Smooth muscle cell (in vitro differentiated cells): ENCODE measurements around the gene THSD1. TPM values are rescaled to one million over a fixed set of nuclear protein-coding genes. Genes with fewer than 3 reads are reported as not detected.
"Not testable (repeated sequence)": the region's sequence is repeated elsewhere in the genome, so short reads cannot be mapped to it uniquely, and the experiment has no call there.

ENCODE experiments used
- DNase-seq: peaks from one replicate; lab custom pipeline; 2025; ENCODE audit not compliant: unreplicated experiment; lab: John Stamatoyannopoulos, UW
- H2AFZ ChIP-seq: fragments of 200-600 bp; sonication (generic); 2 replicates; pipeline ENCODE4 v1.6.0; 2016; ENCODE audit warnings: antibody characterized with exemption, low read depth, mild to moderate bottlenecking
- H3F3A ChIP-seq: fragments of 200-600 bp; sonication (generic); 2 replicates; pipeline ENCODE4 v1.6.0; 2017; ENCODE audit warnings: antibody characterized with exemption, low read depth
- H3K27ac ChIP-seq: fragments of 200-600 bp; sonication (generic); 2 replicates; pipeline ENCODE4 v1.5.1; 2016; ENCODE audit warnings: low read depth, mild to moderate bottlenecking
- H3K27me3 ChIP-seq: fragments of 200-600 bp; sonication (generic); 2 replicates; pipeline ENCODE4 v1.6.1; 2016; ENCODE audit warnings: low read depth, mild to moderate bottlenecking
- H3K36me3 ChIP-seq: fragments of 200-600 bp; sonication (generic); 2 replicates; pipeline ENCODE4 v1.5.1; 2016; ENCODE audit warnings: low read depth
- H3K4me1 ChIP-seq: fragments of 200-600 bp; sonication (generic); 2 replicates; pipeline ENCODE4 v1.5.1; 2016; ENCODE audit warnings: low read depth
- H3K4me2 ChIP-seq: fragments of 200-600 bp; sonication (generic); 2 replicates; pipeline ENCODE4 v1.6.0; 2016; ENCODE audit warnings: mild to moderate bottlenecking
- H3K4me3 ChIP-seq: fragments of 200-600 bp; sonication (generic); 2 replicates; pipeline ENCODE4 v1.5.1; 2016; ENCODE audit warnings: mild to moderate bottlenecking
- H3K79me2 ChIP-seq: fragments of 200-600 bp; sonication (generic); 2 replicates; pipeline ENCODE4 v1.6.0; 2016; ENCODE audit warnings: low read depth, mild to moderate bottlenecking
- H3K9ac ChIP-seq: fragments of 200-600 bp; sonication (generic); 2 replicates; pipeline ENCODE4 v1.6.0; 2016; ENCODE audit warnings: low read depth
- H3K9me3 ChIP-seq: fragments of 200-600 bp; sonication (generic); replicated peaks from 2 replicates; pipeline ENCODE4 v1.5.1; 2016; ENCODE audit warnings: low read depth
- H4K20me1 ChIP-seq: fragments of 200-600 bp; sonication (generic); 2 replicates; pipeline ENCODE4 v1.6.0; 2016; ENCODE audit warnings: low read depth
- CTCF ChIP-seq: fragments of 200-600 bp; sonication (generic); IDR thresholded peaks from 2 replicates; pipeline ENCODE4 v1.5.1; 2017; ENCODE audit warnings: borderline replicate concordance, mild to moderate bottlenecking, antibody characterized with exemption; ENCODE audit not compliant: insufficient read depth, poor library complexity, severe bottlenecking
- WGBS: methylation state at CpG from one replicate; pipeline ENCODE4 v1.1.7; 2016; ENCODE audit warnings: low lambda C conversion rate; 5-methylcytosine and 5-hydroxymethylcytosine counted together
- polyA plus RNA-seq: library from polyadenylated mRNA; unstranded; fragments of >200 nt; fragmentation: Nextera tagmentation; extraction: Ambion mirVana; gene quantifications from 2 replicates; pipeline ENCODE4 v1.2.1, GENCODE V29; 2016
- total RNA-seq: library from RNA; depleted of rRNA; stranded (reverse); fragments of >200 nt; gene quantifications from 2 replicates; pipeline ENCODE4 v1.2.3, GENCODE V29; 2014

Gene THSD1
- total and polyA plus RNA-seq, 2 experiments from 2014 or later: 0.08 to 0.67 TPM

- Histone ChIP-seq H3K9me3 (no peaks in the 10 kb centered on the region), H3K4me3 (no peak overlapping the region), H4K20me1 (no peaks in the 10 kb centered on the region), H3K27me3 (no peaks in the 10 kb centered on the region), H3K27ac (no peak overlapping the region), H2AFZ (no peak overlapping the region), H3K79me2 (no peaks in the 10 kb centered on the region), H3K9ac (no peak overlapping the region), H3F3A (no peaks in the 10 kb centered on the region), H3K4me1 (peaks cover 2% of the 10 kb centered on the region), H3K36me3 (no peaks in the 10 kb centered on the region), H3K4me2 (no peak overlapping the region)
- 91% methylated on average over 4 of the region's 4 CpGs for WGBS
- DNase-seq: no peak
- TF ChIP-seq CTCF: no peak
These were observed 39.7 kb downstream of the THSD1 start for GRCh38 chr13:52366291-52366690.

- H3K4me3 ChIP-seq, H3K9ac ChIP-seq, DNase-seq, H3K4me1 ChIP-seq, H4K20me1 ChIP-seq, H3K79me2 ChIP-seq, H3F3A ChIP-seq, H3K36me3 ChIP-seq, H3K9me3 ChIP-seq, H3K27me3 ChIP-seq, H2AFZ ChIP-seq, H3K4me2 ChIP-seq: not testable (repeated sequence)
- WGBS: 89% methylated on average over 5 of the region's 6 CpGs
- peak overlapping the region; percentile 72 for H3K27ac ChIP-seq
These were observed 43.6 kb downstream of the THSD1 start for GRCh38 chr13:52362169-52362887.

- 87% methylated on average over 4 of the region's 4 CpGs for WGBS
- H3K4me1 ChIP-seq: peaks cover under 1% of the 10 kb centered on the region
- no peaks in the 10 kb centered on the region for H3K27me3 ChIP-seq
- DNase-seq: no peak
- no peaks in the 10 kb centered on the region for H3F3A ChIP-seq
- H3K36me3 ChIP-seq: no peaks in the 10 kb centered on the region
- H3K9me3 ChIP-seq: no peaks in the 10 kb centered on the region
- H3K27ac ChIP-seq: no peak overlapping the region
- no peaks in the 10 kb centered on the region for H4K20me1 ChIP-seq
- no peak overlapping the region for H3K4me2 ChIP-seq
- no peak overlapping the region for H2AFZ ChIP-seq
- H3K4me3 ChIP-seq: no peak overlapping the region
- no peak overlapping the region for H3K9ac ChIP-seq
- H3K79me2 ChIP-seq: no peaks in the 10 kb centered on the region
- TF ChIP-seq CTCF: no peak
These were observed 44.7 kb downstream of the THSD1 start for GRCh38 chr13:52361225-52361624.

- Histone ChIP-seq H3K27me3 (no peaks in the 10 kb centered on the region), H3K36me3 (no peaks in the 10 kb centered on the region), H3K4me2 (no peak overlapping the region), H3F3A (no peaks in the 10 kb centered on the region), H3K27ac (no peak overlapping the region), H4K20me1 (no peaks in the 10 kb centered on the region), H3K4me3 (no peak overlapping the region), H3K9me3 (no peaks in the 10 kb centered on the region), H3K4me1 (peaks cover 3% of the 10 kb centered on the region), H3K9ac (no peak overlapping the region), H3K79me2 (no peaks in the 10 kb centered on the region), H2AFZ (no peak overlapping the region)
- no peak for DNase-seq
- TF ChIP-seq CTCF: no peak
- WGBS: 76% methylated on average over 4 of the region's 4 CpGs
These were observed 46.4 kb downstream of the THSD1 start for GRCh38 chr13:52359534-52359933.
